Fibroblast of pulmonary artery (primary cell): ENCODE data around the gene CELF4.
"Not testable (repeated sequence)": the region's sequence is repeated elsewhere in the genome, so short reads cannot be mapped to it uniquely, and the experiment has no call there.

Experiments used
- DNase-seq: peaks from one replicate; pipeline ENCODE4 v3.0.0-alpha.2; 2010; ENCODE audit warnings: low read depth
- H3K4me3 ChIP-seq: replicated peaks from 2 replicates; pipeline ENCODE4 v1.5.1; 2011; ENCODE audit warnings: low read depth, mild to moderate bottlenecking, control low read depth, low read length, moderate library complexity
- TF ChIP-seq, protein P1 (sequence below): IDR thresholded peaks from 2 replicates; pipeline ENCODE4 v1.5.1; 2011; ENCODE audit warnings: mild to moderate bottlenecking, control low read depth, low read length, inconsistent platforms; ENCODE audit errors: missing control alignments

The CELF4 gene

DNA sequence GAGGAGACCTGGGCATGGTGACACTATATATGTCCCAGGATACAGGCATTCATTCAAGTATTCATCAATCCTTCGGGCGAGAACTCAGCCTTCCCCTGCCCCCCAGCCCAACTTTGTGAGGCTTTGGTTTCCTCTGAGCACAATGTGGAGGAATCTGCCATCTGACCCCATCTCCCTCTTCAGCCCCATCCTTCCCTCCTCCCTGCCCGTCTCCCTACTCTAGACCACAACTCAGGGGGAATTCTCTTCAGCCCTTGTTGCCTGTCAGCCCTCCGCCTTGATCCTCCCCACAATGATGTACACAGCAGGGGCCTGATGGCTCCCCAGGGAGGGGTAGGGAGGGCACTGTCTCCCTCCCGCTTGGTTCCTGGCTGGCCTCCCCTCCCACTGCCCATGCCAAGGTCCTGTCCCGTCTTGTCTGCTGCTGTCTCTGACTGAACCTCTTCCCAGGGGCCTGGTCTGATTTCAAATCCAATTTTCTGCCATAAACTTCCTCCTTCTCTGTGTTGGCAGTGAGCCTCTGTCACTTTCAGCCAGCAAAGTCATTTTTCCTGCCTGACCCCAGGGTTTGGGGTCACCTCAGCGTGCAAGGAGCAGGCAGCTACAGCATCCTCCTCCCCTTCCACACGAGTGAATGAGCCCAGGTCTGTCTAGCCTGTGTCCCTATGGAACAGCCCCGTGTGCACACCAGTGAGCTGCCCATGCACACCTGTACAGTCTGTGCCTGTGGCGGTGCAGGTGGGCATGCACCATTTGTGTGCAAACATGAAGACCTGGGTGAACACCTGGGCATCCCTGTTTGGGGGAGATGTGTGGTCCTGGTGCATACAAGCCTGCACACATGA, 197.3 kb downstream of the CELF4 start:
- no peak overlapping the region for H3K4me3 ChIP-seq
- TF ChIP-seq, protein P1, sequence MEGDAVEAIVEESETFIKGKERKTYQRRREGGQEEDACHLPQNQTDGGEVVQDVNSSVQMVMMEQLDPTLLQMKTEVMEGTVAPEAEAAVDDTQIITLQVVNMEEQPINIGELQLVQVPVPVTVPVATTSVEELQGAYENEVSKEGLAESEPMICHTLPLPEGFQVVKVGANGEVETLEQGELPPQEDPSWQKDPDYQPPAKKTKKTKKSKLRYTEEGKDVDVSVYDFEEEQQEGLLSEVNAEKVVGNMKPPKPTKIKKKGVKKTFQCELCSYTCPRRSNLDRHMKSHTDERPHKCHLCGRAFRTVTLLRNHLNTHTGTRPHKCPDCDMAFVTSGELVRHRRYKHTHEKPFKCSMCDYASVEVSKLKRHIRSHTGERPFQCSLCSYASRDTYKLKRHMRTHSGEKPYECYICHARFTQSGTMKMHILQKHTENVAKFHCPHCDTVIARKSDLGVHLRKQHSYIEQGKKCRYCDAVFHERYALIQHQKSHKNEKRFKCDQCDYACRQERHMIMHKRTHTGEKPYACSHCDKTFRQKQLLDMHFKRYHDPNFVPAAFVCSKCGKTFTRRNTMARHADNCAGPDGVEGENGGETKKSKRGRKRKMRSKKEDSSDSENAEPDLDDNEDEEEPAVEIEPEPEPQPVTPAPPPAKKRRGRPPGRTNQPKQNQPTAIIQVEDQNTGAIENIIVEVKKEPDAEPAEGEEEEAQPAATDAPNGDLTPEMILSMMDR, result no peak

DNA sequence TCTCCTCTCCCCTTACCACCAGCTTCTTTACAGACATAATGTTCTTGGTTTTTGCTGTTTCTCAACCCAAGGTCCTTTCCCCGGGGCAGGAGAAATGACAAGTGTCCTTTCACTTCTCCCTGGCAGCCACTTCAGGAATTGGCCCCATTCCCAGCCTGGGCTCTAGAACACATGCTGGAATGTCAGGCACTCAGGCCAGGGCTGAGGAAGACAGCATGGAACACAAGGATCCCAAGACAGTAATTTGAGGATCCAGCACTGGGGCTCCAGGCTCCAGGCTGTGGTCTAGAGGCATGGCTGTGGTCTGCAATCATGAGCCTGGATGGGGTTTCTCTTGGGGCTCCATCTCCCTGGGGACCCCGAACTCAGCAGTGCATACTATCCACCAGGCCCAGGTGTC, 201.4 kb downstream of the CELF4 start:
- TF ChIP-seq, protein P1, result no peak
- no peak for DNase-seq
- no peak overlapping the region for H3K4me3 ChIP-seq

More for the DNA sequence above, 197.3 kb downstream of the CELF4 start:
- no peak for DNase-seq

DNA sequence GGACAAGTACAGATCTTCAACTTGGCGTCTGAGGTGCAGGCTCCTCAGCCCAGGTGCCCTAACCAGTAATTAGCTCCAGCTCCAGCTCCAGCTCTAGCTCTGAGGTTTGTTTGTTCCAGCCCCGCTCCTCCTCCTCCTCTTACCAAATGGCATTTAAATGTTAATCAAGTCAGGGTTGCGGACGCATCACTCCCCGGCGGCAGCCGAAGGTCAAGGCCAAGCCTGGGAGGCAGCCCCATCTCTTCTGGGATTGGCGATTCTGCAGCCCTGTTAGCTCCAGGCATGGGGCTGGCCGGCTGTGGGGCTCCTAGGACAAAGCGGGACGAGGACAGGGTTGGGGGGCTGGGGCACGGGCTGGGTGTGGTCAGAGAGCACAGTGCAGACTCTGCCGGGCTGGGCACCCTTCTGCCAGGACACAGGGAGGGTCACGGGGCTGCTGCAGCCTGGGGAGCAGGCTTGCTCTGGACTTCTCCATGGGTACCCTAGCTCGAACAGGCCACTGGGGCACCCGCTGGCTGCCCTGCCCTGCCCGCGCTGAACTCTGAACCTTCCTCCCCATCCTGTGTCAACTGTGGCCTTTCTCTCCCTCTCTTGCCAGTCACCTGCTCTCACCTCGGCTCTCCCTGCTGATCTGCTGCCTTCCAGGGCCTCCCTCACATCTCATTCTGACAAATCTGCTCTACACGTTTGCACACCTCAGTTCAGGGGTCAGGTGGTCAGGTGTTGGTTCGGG, 203.3 kb downstream of the CELF4 start:
- DNase-seq, result no peak
- H3K4me3 ChIP-seq, result no peak overlapping the region
- TF ChIP-seq, protein P1, result no peak

DNA sequence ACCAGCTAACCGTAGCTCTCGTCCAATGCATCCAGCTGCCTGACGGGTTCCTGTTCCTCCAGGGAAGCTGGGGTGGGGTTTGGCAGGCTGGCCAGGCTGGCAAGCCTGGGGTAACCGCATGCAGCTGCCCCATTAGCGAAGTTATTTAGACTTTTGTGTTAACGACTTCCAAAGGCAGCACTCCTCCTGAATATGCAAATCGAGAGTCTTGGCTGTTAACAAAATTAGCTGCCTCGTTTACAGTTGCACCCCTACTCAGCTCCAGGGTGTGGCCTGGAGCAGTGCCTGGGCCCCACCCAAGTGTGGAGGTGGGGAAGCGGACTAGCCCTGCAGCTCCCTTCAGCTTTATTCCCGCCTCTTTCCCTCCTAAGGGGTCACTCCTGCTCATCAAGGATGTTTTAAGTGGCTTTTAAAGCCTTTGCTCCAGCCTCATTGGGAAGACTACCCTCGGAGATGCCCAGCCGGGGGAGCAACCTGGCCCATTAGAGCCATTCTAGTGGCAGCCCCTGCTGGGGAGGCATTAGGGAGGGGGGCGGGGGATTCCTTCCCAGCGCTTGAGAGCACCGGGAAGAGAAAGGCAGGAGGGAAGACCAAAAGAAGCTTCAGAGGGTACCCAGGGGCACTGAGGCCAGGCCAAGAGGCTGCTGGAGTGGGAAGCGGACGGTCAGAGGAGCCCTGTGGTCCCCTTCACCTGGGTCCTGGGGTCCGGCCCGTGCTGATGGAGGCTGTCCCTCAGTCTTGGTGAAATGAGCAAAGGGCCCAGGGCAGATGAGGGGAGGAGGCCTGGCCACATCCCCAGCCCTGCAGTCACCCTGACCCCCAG, 204.1 kb downstream of the CELF4 start:
- TF ChIP-seq, protein P1, result no peak
- H3K4me3 ChIP-seq, result no peak overlapping the region
- DNase-seq, result no peak

DNA sequence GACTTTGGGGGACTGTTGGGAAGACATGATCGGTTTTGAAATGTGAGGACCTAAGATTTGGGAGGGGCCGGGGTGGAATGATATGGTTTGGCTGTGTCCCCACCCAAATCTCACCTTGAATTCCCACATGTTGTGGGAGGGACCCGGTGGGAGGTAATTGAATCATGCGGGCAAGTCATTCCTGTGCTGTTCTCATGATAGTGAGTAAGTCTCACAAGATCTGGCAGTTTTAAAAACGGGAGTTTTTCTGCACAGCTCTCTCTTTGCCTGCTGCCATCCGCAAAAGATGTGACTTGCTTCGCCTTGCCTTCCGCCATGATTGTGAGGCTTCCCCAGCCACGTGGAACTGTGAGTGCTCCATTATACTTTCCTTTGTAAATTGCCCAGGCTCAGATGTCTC, 207.5 kb downstream of the CELF4 start:
- not testable (repeated sequence) for DNase-seq, H3K4me3 ChIP-seq

DNA sequence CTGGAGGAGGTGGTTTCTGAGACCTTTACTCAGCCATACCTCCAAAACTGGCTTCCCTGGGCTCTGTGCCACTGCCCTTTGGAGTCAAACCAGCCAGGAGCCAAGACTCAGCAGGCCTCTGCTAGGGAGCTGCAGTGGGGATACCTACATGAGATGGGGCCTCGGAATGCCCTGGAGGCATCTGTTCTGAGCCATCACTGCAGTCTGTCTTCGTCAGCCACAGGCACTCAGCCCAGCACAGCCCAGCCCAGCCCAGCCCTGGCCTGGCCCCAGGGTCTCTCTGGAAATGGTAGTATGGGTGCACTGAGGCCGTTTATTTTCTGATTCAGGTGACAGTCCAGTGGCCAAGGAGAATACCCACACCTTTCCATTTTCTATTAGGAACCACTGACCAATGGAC, 209.8 kb downstream of the CELF4 start:
- no peak overlapping the region for H3K4me3 ChIP-seq
- DNase-seq, result no peak
- TF ChIP-seq, protein P1, result no peak

DNA sequence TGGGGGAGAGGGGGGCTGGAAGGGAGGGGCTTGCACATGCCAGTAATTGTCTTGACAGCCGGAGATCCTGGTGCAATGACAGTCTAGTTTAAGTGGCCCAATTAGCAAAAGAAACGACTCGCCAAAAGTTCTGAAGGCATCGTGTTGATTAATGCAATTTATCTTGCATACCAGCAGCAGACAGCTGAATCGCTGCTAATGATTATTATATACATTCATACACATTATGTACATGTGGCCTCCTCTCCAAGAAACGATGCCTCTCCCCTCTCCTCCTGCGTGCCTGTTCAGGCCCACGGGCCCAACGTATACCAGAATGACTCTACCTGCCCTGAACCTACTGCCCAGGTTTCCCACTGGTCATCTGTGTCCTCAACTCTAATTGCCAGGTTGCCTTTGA, 214.5 kb downstream of the CELF4 start:
- no peak overlapping the region for H3K4me3 ChIP-seq
- no peak for DNase-seq
- TF ChIP-seq, protein P1, result no peak
